Measurements from ENCODE around the gene GDPD1.
A peak's percentile ranks its signal among the peaks of the same experiment; 100 is the strongest.

Gene GDPD1

GRCh38 chr17:59296190-59296589, 75.9 kb downstream of the GDPD1 start (continued):
- TF ChIP-seq, protein P1, sequence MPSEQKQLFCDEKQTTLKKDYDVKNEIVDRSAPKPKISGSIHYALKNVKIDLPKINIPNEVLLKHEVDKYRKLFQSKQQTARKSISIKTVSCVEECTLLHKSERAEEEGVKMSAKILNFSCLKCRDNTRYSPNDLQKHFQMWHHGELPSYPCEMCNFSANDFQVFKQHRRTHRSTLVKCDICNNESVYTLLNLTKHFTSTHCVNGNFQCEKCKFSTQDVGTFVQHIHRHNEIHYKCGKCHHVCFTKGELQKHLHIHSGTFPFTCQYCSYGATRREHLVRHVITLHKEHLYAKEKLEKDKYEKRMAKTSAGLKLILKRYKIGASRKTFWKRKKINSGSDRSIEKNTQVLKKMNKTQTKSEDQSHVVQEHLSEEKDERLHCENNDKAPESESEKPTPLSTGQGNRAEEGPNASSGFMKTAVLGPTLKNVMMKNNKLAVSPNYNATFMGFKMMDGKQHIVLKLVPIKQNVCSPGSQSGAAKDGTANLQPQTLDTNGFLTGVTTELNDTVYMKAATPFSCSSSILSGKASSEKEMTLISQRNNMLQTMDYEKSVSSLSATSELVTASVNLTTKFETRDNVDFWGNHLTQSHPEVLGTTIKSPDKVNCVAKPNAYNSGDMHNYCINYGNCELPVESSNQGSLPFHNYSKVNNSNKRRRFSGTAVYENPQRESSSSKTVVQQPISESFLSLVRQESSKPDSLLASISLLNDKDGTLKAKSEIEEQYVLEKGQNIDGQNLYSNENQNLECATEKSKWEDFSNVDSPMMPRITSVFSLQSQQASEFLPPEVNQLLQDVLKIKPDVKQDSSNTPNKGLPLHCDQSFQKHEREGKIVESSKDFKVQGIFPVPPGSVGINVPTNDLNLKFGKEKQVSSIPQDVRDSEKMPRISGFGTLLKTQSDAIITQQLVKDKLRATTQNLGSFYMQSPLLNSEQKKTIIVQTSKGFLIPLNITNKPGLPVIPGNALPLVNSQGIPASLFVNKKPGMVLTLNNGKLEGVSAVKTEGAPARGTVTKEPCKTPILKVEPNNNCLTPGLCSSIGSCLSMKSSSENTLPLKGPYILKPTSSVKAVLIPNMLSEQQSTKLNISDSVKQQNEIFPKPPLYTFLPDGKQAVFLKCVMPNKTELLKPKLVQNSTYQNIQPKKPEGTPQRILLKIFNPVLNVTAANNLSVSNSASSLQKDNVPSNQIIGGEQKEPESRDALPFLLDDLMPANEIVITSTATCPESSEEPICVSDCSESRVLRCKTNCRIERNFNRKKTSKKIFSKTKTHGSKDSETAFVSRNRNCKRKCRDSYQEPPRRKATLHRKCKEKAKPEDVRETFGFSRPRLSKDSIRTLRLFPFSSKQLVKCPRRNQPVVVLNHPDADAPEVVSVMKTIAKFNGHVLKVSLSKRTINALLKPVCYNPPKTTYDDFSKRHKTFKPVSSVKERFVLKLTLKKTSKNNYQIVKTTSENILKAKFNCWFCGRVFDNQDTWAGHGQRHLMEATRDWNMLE (tag by site-specific recombination; conservative IDR thresholded peaks at IDR 0.05; ENCODE audit: low read depth): no peak
- TF ChIP-seq SP2 (tag by site-specific recombination; IDR thresholded peaks at IDR 0.05) (no peak), HIC1 (tag by site-specific recombination; IDR thresholded peaks at IDR 0.05) (no peak), ZNF791 (tag by site-specific recombination; IDR thresholded peaks at IDR 0.05) (no peak), ZFP69B (tag by site-specific recombination; IDR thresholded peaks at IDR 0.05) (peak; percentile 15; the same call in 1 of the 2 replicates), ZNF362 (tag by site-specific recombination; IDR thresholded peaks at IDR 0.05) (no peak), ZNF785 (tag by site-specific recombination; IDR thresholded peaks at IDR 0.05) (no peak), TRIM28 (IDR thresholded peaks at IDR 0.05; ENCODE audit: borderline replicate concordance, low read length) (peak; percentile 29; the same call in 1 of the 2 replicates), ZNF473 (tag by site-specific recombination; IDR thresholded peaks at IDR 0.05) (no peak), ZNF501 (tag by site-specific recombination; IDR thresholded peaks at IDR 0.05) (no peak), OSR2 (tag by site-specific recombination; IDR thresholded peaks at IDR 0.05) (0 out of 2 replicates have a peak, but pooled peaks have one; percentile 21), INSM2 (tag by site-specific recombination; IDR thresholded peaks at IDR 0.05) (no peak), KLF1 (tag by site-specific recombination; IDR thresholded peaks at IDR 0.05) (no peak), HOXA7 (CRISPR knock-in tag; IDR thresholded peaks at IDR 0.05; ENCODE audit: borderline replicate concordance) (no peak), ZBTB10 (tag by site-specific recombination; IDR thresholded peaks at IDR 0.05) (no peak), ZBTB6 (tag by site-specific recombination; IDR thresholded peaks at IDR 0.05) (no peak), ZNF560 (tag by site-specific recombination; IDR thresholded peaks at IDR 0.05; ENCODE audit: borderline replicate concordance) (no peak), ZNF776 (tag by site-specific recombination; IDR thresholded peaks at IDR 0.05; ENCODE audit: borderline replicate concordance) (no peak), ZNF274 (IDR thresholded peaks at IDR 0.05; ENCODE audit: low read length) (no peak), ZNF274 (tag by site-specific recombination; IDR thresholded peaks at IDR 0.05; ENCODE audit: borderline replicate concordance) (no peak), ZNF138 (tag by site-specific recombination; IDR thresholded peaks at IDR 0.05; ENCODE audit: borderline replicate concordance) (no peak), ZBTB8A (tag by site-specific recombination; IDR thresholded peaks at IDR 0.05) (no peak)
- TF ChIP-seq, protein P2, sequence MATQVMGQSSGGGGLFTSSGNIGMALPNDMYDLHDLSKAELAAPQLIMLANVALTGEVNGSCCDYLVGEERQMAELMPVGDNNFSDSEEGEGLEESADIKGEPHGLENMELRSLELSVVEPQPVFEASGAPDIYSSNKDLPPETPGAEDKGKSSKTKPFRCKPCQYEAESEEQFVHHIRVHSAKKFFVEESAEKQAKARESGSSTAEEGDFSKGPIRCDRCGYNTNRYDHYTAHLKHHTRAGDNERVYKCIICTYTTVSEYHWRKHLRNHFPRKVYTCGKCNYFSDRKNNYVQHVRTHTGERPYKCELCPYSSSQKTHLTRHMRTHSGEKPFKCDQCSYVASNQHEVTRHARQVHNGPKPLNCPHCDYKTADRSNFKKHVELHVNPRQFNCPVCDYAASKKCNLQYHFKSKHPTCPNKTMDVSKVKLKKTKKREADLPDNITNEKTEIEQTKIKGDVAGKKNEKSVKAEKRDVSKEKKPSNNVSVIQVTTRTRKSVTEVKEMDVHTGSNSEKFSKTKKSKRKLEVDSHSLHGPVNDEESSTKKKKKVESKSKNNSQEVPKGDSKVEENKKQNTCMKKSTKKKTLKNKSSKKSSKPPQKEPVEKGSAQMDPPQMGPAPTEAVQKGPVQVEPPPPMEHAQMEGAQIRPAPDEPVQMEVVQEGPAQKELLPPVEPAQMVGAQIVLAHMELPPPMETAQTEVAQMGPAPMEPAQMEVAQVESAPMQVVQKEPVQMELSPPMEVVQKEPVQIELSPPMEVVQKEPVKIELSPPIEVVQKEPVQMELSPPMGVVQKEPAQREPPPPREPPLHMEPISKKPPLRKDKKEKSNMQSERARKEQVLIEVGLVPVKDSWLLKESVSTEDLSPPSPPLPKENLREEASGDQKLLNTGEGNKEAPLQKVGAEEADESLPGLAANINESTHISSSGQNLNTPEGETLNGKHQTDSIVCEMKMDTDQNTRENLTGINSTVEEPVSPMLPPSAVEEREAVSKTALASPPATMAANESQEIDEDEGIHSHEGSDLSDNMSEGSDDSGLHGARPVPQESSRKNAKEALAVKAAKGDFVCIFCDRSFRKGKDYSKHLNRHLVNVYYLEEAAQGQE (tag by site-specific recombination; IDR thresholded peaks at IDR 0.05): no peak
